CD4-positive, alpha-beta T cell treated with Interleukin-17A for 1 hour (primary cell): Measurements from ENCODE around the gene LRRC45.

Experiments
- DNase-seq: peaks from one replicate; pipeline ENCODE4 v3.0.0-alpha.2; 2020

The LRRC45 gene

DNA sequence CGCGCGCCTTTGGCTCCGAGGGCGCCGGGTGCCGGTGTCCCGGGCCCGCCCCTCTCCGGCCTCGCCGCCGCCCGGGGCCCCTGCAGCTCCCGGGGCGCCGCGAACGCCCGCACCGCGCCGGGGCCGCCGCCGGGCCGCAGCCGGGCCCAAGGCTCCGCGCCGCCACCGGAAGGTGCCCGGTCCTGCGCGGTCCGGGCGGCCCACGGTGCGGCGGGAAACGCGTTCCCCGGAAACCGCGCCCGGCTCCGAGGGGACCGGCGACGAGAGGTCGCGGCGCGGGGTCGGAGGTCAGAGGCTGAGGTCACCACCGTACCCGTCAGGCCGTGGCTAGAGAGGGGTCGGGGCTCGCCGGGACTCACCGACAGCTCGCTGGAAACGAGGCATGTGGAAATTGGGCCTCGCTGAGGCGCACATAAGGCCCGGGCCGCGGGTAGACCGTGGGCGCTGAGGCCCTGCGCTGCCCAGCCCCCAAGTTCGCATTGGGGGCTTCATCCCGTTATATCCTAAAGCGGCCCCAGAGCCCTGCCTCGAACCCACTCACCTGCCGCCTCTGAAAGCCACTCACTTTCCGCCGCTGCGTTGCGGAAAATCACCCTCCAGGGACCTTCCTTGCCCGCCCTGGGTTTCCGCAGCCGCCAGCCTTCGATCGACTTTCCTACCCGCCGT lies 42.7 kb downstream of the LRRC45 start, which contains the start of gene DUS1L:
DUS1L (minus strand) TSS at position 167 of the 666 bp plus-strand sequence. CDS start 745 bp downstream, outside the sequence.
- peak; percentile 75 for DNase-seq

DNA sequence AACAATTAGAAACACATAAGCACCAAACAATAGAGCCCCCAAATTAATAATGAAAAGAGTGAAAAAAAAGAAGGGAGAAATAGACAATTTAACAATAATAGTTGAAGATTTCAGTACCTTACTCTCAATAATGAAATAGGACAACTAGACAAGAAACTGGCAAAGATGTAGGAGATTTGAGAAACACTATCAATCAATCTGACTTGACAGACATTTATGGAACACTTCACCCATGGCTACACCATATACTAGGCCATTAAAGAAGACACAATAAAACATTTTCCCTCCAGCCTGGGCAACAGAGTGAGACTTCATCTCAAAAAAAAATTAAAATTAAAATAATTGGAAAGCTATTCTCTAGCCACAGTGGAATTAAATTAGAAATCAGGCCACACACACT lies 47.5 kb downstream of the LRRC45 start:
- no peak for DNase-seq

DNA sequence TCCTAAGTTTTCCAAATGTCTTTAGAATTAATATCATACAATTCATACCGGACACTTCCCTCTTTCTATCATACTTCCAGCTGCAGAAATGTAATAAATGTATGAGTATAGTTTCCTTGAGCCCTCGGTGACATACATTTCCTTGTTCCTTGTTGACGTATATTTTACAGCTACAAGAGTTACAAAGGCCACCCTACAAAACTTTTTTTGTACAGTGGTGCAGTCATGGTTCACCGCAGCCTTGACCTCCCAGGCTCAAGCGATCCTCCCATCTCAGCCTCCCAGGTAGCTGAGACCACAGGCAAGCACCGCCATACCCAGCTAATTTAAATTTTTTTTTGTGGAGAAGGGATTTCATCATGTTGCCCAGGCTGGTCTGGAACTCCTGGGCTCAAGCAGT lies 49.7 kb downstream of the LRRC45 start:
- no peak for DNase-seq

DNA sequence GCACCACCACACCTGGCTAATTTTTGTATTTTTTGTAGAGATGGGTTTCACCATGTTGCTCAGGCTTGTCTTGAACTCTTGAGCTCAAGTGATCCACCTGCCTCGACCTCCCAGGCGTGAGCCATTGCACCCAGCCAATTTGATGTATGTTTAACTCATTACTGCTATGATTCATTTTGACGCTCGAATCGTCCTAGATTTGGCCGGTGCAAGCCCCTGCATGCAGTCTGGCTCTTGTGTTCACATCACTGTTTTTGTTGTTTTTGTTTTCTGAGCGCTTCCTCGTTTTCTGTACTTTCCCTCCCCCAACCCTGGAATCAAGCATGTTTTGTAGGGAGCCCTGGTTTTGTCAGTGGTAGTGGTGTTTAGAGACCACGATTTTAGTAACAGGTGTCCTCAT lies 50.3 kb downstream of the LRRC45 start:
- DNase-seq: no peak

DNA sequence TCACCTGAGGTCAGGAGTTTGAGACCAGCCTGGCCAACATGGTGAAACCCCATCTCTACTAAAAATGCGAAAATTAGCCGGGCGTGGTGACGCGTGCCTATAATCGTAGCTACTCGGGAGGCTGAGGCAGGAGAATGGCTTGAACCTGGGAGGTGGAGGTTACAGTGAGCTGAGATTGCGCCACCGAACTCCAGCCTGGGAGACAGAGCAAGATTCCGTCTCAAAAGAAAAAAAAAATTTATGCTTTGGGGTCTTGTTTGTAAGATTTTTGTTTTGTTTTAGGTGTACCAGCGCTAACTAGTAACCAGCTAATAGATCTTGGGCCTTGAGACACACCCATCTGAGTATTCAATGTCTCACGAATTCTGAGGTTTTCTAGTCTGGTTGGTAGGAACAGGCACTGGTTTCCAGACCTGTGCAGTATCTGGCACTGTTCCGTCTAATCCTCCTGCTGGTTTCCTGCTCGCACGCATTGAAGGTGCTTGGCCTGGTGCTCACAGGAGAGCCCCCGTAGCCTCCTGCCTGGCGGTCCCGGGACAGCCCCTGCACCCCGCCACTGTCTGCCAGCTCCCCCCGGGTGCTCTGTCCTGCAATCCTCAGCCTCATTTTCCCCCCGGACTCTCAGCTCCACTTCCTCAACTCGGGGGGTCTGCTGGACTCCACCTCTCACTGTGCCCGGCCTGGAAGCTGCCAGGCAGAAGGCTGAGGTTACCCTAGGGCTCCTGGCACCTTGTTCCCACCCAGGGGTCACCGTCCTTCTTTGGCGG lies 53.1 kb downstream of the LRRC45 start:
- DNase-seq: no peak

DNA sequence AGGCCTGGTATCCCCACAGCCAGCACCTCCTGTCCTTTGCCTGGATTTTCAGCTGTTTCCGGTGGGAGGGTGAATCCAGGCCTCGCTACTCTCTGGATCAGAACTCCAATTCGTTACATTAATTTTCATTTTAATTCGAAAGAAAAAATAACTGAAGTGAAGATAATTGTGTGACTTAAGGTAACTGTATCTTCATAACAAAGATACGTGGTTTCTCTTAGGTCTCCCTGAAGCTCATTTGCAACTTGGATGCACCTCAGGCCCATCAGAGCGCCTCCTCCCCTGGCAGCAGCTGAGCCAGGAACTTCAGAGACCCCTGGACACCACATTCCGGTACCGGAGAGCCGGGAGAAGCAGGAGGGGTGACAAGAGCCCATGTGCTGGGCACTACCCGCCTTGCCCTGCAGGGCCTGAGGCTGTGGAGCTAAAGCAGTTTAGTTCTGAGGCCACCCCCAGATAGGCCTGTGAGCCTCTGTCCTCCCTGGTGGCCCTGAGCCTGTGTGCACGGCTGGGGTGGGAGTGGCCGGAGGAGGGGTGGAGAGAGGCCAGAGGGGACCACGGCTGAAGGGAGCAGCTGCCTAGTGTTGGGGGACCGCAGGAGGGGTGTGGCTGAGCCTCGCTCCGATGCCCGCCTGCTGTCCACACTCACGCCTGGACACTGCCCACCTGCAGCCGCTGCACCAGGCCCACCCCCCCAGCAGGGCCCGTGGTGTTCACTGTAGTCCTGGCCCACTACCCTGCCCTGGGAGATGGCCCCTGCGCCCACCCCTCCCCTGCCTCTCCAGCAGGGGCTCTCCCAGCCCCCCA lies 53.9 kb downstream of the LRRC45 start:
- no peak for DNase-seq

DNA sequence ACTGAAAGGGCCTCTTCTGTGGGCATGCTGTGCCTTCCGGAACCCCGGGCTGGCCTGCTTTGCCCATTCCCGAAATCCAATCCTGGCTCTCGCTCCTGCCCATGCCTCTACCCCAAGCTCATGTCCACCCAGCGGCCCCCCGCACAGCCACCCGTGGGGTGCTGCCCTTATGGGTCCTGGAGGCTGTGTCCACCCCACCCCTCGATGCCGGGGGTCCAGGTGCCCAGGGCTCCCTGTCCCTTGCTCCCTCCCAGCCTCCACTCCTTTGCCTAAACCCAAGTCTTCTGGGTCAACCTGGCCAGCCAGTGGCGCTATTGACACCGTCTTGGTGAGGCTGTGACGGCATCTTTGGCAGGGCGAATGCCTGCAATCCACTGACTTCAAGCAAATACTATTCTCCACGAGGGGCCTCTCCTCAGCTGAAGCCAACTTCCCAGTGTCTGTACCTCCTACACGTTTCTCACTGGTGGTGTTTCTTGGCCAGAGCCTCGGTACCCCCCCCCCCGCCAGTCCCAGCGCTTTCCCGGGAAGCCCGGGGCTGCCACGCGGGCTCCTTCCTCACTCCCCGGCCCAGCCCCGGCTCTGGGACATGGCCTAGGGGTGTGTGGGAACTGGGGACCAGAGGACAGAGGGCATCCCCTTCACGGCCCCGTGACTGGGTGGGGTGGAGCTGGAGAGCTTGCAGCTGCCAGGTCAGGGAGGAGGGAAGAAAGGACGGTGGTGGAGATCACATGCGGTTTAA lies 54.7 kb downstream of the LRRC45 start:
- DNase-seq: no peak

DNA sequence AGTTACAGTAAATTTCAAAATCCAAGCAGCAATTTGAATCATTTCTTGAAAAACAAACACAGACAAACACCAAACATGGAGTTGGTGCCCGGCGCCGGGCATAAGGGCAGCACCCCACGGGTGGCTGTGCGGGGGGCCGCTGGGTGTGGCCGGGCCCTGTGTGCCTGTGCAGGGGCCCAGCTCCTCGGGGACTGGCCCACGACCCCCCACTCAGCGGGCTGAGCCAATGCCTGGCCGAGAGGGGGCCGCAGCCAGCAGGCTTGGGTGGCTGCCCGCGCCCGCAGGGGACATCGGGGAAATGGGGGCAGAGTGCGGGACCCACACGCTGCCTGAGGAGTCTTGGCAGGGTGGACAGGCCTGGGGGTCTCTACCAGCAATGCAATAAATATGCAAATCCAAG lies 55.3 kb downstream of the LRRC45 start:
- DNase-seq: no peak

DNA sequence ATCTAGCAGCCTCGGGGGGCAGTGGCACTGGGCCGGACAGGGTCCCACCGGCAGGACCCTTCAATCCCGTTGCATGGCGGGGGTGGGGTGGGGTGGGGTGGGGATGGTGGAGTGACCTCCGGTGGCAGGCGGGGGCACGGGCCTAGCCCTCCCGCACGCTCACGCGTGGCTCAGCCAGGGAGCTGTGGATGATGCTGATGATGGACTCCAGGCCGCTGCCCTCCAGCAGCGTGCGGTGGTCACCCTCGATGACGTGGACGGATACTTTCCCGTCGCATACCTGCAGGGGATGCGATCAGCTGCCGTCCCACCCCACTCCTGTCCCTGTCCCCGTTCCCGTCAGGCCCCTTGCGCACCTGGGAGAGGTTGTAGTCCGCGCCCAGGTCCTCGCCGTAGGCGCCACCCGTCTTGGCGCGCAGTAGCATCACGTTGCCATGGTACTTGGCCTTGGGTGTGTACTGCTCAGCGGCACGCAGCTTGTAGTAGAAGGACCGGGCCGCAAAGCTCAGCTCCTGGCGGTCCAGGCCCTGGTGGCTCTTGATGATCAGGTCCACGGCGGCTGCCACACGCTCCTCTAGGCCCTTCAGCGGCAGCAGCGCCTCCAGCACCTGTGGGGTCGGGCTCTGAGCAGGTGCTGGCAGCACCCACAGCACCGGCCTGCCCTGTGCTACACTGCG lies 56.0 kb downstream of the LRRC45 start:
- DNase-seq: no peak

DNA sequence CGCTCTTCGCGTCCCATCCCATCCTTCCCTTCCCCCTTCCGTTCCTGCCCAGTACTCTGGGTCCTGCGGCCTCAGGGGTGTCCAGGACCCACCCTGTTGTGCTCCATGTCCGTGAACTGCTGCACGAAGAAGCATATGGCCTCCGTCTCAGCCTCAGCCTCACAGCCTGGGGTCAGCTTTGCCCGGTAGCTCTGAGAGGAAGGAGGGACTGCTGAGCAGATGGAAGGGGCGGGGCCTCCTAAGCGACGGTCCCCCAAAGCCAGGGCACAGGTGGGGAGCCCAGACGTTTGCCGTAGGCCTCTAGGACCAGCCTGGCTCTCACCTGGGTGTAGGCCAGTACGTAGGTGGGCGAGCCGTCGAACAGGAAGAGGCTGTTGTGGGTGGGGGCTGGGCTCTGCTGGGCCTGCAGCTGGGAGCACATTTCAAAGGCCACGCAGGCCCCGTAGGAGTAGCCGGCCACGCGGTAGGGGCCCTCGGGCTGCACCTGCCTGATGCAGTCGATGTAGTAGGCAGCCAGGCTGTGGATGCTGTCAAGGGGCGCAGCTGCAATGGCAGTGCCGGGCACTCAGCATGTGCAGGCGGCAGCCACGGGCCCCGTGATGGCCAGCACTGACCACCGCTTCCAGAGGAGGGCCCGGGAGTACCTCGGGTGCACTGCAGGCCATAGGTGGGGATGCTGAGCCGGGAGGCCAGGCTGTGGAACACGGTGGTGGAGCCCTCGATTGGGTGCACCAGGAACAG lies 57.1 kb downstream of the LRRC45 start:
- DNase-seq: no peak
